NB4 (cell line): Measurements from ENCODE around the gene WDR37.

Experiments
- DNase-seq: peaks from one replicate; pipeline ENCODE4 v3.0.0; 2010; ENCODE audit warnings: low read depth
- H3K4me3 ChIP-seq: one replicate; pipeline ENCODE4 v1.5.1; 2011; ENCODE audit warnings: mild to moderate bottlenecking, low read depth, low read length, moderate library complexity
- MYC ChIP-seq: IDR thresholded peaks from 2 replicates; pipeline ENCODE4 v1.6.1; 2011; ENCODE audit warnings: low read depth, low read length
- POLR2A ChIP-seq: IDR thresholded peaks from 2 replicates; pipeline ENCODE4 v1.6.1; 2011; ENCODE audit warnings: mild to moderate bottlenecking; ENCODE audit not compliant: insufficient read length; ENCODE audit errors: extremely low read depth
- TF ChIP-seq, protein P1 (sequence below): IDR thresholded peaks from one replicate; pipeline ENCODE4 v1.5.1; 2012; ENCODE audit warnings: low read depth, low read length
- TF ChIP-seq, protein P2 (sequence below): IDR thresholded peaks from 2 replicates; pipeline ENCODE4 v1.6.1; 2011; ENCODE audit warnings: low read depth, low read length

The WDR37 gene

DNA sequence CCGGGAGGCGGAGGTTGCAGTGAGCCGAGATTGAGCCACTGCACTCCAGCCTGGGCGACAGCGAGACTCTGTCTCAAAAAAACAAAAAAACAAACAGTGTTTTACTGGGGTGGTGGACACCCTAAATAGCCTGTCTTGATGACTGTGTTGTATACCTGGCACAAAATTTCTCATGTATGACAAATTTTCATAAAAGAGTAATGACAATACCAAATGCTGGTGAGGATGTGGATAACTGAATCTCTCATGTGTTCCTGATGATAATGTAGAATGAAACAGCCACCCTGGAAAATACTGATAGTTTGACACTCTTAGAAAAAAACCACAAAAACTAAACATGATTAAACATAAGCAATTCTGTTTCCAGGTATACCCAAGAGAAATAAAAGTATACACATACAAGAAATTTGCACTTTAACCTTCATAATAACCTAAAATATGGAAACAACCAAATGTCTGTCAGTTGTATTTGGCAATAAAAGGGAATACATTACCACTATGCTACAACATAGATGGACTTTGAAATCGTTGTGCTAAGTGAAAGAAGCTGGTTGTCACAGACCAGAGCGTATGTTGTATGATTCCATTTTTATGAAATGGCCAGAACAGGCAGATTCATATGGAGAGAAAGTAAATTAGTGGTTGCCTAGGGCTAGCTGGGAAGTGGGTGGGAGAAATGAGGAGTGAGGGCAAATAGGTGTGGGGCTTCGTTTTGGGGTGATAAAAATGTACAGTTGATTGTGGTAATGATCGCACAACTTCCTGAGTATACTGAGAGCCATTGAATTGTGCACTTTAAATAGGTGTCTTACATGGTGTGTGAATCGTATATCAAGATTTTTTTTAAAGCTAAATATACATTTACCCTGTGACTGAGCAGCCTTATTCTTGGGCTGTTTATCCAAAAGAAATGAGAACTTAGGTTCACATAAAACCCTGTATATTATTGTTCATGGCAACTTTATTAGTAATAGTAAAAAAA lies 12.5 kb downstream of the WDR37 start:
- DNase-seq: no peak
- TF ChIP-seq, protein P1, sequence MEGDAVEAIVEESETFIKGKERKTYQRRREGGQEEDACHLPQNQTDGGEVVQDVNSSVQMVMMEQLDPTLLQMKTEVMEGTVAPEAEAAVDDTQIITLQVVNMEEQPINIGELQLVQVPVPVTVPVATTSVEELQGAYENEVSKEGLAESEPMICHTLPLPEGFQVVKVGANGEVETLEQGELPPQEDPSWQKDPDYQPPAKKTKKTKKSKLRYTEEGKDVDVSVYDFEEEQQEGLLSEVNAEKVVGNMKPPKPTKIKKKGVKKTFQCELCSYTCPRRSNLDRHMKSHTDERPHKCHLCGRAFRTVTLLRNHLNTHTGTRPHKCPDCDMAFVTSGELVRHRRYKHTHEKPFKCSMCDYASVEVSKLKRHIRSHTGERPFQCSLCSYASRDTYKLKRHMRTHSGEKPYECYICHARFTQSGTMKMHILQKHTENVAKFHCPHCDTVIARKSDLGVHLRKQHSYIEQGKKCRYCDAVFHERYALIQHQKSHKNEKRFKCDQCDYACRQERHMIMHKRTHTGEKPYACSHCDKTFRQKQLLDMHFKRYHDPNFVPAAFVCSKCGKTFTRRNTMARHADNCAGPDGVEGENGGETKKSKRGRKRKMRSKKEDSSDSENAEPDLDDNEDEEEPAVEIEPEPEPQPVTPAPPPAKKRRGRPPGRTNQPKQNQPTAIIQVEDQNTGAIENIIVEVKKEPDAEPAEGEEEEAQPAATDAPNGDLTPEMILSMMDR: no peak
- TF ChIP-seq, protein P2, sequence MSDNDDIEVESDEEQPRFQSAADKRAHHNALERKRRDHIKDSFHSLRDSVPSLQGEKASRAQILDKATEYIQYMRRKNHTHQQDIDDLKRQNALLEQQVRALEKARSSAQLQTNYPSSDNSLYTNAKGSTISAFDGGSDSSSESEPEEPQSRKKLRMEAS: no peak
- TF ChIP-seq POLR2A: no peak
- no peak for TF ChIP-seq MYC

DNA sequence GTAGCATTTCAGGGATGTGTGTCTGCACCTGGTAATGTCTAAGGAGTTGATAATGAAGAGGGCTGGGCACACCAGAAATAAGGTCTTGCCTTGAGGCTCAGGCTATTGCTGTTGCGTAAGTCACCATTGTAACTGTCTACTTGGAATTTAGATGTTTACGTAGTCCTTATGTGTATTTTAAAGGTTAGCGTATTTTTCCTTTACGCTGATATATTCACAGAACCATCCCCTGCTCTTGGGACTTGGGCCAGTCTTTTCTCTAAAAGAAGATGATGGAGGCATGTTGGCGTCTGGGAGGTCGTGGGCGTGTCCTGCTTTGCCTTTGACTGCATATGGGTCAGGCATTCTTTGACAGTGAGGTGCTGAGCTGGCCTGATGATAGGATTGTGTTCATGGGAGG lies 14.7 kb downstream of the WDR37 start:
- peak; percentile 34 for DNase-seq
- H3K4me3 ChIP-seq: no peak overlapping the region
- TF ChIP-seq POLR2A (no peak), MYC (no peak)

More for the DNA sequence above, 12.5 kb downstream of the WDR37 start:
- H3K4me3 ChIP-seq: no peak overlapping the region

DNA sequence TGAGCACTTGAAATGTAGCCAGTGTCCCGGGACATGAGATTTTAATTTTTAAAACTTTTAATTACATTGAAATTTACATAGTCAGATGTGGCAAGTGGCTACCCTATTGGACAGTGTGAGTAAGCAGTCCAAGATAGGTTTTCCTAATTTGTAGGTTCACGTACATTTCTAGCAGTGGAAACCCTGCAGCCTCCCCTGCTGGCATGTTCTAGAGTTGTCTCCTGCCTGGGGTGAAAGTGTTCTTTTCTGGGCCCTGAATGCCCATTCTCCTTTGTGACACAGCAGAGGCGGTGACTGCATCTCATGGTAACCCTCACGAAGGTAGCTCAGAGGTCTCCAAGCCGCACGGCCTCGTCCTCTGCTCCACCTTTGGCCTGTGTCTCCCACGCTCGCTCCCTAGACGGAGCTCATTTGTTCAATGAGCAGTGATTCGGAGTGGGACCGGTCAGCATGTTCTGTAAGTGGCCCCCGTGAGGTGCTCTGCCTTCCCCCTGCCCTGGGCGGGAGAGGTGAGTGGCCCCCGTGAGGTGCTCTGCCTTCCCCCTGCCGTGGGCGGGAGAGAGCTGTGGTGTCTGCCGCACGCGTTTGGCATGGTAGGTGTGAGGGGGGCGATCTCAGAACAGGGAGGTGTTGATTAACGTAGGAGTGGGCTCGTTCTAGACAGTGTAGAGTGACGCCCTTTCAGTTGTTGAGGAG lies 18.0 kb downstream of the WDR37 start:
- TF ChIP-seq, protein P1: peak; percentile 4
- no peak for TF ChIP-seq POLR2A
- DNase-seq: peak; percentile 17
- no peak overlapping the region for H3K4me3 ChIP-seq

DNA sequence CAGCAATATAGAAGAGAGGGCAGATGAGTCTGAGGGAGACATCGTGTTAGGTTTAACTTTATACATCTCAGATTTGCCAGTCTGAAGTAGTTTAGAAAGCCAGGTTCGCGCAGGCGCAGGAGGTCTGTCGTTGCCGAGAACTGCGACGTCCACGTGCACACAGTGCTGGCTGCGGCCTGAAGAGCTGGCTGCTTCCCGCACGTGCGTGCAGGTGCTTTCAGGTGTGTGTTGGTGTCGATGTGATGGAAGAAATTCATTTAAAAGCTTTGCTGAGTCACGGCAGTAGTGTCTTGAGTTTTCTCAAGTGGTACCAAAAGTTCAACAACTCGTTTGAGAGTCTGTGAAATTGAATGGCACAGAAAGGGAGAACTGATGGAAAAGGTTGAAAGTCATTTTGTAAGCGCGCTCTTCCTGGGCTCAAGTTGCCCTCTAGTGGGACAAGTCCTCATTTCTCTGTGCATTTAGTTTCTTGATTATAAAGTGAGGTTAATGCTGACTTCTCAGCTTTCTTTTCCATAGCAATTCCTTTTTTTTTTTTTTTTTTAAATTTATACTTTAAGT lies 18.6 kb downstream of the WDR37 start:
- DNase-seq: peak; percentile 40
- TF ChIP-seq POLR2A: no peak
- TF ChIP-seq, protein P1: no peak
- TF ChIP-seq MYC: no peak
- TF ChIP-seq, protein P2: no peak
- no peak overlapping the region for H3K4me3 ChIP-seq

DNA sequence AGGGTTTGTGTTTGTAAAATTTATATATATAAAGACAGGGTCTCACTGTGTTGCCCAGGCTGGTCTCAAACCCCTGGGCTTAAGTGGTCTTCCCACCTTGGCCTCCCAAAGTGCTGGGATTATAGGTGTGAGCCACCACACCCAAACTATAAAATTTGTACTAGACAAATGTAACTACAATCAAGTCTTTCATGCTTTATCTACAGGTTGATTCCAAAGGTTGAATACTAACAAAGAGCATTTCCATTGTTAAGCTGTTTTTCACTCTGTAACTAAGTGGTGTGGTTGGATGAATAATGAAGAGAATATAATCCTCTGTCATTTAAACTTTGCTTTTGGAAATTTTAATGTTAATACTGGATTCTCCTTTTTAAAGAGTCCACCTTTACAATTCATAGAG lies 22.5 kb downstream of the WDR37 start:
- H3K4me3 ChIP-seq: no peak overlapping the region
- no peak for DNase-seq
- TF ChIP-seq POLR2A (no peak), MYC (no peak)
- TF ChIP-seq, protein P1: no peak
- TF ChIP-seq, protein P2: no peak

DNA sequence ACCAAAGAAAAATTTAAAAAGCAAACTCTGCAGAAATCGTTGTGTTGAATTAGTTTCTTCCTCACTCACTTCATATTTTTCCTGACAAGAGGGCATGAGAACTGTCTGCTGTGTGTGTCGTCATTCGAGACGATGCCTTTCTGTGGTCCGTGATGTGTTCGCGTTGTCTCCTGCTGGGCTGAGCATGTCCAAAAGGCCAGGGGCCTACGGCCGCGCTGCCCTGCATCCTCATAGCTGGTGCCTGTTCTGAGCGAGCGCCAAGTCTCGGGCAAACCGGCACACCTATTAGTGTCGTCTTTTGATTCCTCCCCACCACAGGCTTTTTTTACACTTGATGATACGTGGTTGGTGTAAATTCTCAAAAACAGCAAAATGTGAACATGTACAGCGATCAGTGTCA lies 27.4 kb downstream of the WDR37 start:
- no peak overlapping the region for H3K4me3 ChIP-seq
- DNase-seq: no peak
- TF ChIP-seq, protein P2: no peak
- TF ChIP-seq POLR2A: no peak
- TF ChIP-seq, protein P1: no peak
- no peak for TF ChIP-seq MYC
